HG03457 (cell line): ENCODE data around the gene TST.

ENCODE experiments used
- ATAC-seq: cut with Tn5 transposase; IDR thresholded peaks from one replicate; pipeline ENCODE4 v1.9.1; 2021; ENCODE audit warnings: moderate number of reproducible peaks; ENCODE audit not compliant: unreplicated experiment

TST gene

GRCh38 chr22:37032535-37033460 lies 13.6 kb upstream of the TST start:
- ATAC-seq, result no peak

DNA sequence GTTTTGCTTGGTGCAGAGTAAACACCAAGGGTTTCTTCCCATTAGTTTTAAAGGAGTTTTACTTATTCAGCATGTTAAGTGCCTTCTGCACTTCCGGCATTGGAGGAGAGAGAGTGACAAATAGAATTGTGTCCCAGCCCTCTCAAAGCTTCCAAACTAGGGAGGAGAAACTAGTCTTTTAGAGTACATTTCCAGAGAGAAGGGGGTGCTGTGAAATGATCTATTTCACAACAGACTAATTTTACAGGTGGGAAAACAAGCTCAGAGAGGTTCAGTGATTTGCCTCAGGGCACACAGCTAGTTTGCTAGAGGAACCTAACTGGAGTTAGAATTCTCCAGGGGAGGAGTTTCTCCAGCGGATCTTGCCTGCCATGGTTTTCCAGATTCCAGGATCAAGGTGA lies 12.9 kb upstream of the TST start:
- no peak for ATAC-seq

- ATAC-seq, result no peak
These were observed 11.5 kb upstream of the TST start for GRCh38 chr22:37030560-37031281.

- no peak for ATAC-seq
These were observed 9.7 kb upstream of the TST start for GRCh38 chr22:37028692-37029674.

DNA sequence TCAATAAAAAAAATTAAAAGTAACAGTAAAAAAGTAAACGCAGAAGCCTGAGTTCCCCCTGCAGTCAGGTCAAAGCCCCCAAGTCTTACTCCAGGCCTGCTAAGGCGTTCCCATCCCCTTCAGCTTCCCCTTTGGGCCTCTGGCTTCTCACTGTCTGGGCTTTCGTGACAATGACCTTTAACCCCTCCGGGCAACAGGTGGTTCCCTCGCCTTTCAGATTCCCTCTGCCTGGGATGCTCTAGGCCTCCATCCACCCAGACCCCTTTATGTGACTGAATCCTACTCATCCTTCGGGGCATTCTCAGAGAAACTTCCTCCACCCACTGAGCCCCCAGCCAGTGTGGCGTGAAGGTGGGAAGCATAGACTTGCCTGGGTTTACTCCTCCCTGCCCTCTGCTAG lies 8.3 kb upstream of the TST start:
- ATAC-seq, result no peak

- no peak for ATAC-seq
These were observed 7.1 kb upstream of the TST start for GRCh38 chr22:37026325-37026724.

DNA sequence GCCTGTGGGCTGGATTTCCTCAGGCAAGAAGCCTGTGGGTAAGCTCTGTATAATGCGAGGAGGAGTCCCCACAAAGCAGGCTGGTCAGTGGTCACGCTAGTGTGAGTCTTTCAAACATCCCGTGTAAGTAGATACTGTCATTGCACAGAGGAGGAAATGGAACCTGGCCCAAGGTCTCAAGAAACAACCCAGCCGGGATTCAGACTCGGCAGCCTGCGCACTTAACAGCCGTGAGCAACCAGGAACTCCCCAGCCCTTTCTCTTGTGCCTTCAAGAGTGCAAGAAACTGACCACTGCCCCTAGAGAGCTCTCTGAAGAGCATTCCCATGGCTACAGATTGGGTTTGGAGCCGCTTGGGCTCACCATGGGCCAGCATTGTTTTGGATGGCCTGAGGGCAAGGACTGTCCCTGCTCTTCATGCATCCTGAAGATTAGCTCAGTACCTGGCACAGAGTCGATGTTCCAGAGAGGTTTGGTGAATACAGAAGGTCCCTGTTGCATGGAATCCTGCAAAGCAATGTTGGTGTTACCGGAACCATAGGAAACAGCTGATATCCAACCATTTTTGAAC lies 6.3 kb upstream of the TST start:
- no peak for ATAC-seq

GRCh38 chr22:37024339-37025157 lies 5.3 kb upstream of the TST start:
- ATAC-seq, result no peak

DNA sequence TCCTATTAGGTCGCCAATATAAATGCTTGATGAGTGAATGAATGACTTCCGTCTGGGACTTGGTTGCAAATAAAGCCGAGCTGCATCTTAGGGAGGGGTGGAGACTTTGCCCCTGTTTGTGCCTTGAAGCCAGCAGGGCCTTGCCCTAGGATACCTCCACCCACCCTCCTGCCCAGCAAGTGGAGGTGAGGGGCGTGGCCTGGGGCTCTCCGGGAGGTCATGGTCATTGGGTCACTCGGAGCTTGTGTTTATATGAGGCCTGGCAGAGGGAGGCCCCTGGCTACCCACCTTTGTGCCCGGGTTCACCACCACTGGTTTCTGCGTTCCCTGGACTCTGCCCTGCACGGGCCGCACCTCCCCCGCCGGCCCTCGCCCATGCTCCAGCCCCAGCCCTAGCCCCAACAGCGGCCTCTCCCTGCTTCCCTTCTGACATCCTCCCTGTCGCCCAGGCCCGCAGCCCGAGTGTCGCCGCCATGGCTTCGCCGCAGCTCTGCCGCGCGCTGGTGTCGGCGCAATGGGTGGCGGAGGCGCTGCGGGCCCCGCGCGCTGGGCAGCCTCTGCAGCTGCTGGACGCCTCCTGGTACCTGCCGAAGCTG lies 4.6 kb upstream of the TST start:
- no peak for ATAC-seq

- ATAC-seq, result no peak
These were observed 3.5 kb upstream of the TST start for GRCh38 chr22:37022483-37023337.

DNA sequence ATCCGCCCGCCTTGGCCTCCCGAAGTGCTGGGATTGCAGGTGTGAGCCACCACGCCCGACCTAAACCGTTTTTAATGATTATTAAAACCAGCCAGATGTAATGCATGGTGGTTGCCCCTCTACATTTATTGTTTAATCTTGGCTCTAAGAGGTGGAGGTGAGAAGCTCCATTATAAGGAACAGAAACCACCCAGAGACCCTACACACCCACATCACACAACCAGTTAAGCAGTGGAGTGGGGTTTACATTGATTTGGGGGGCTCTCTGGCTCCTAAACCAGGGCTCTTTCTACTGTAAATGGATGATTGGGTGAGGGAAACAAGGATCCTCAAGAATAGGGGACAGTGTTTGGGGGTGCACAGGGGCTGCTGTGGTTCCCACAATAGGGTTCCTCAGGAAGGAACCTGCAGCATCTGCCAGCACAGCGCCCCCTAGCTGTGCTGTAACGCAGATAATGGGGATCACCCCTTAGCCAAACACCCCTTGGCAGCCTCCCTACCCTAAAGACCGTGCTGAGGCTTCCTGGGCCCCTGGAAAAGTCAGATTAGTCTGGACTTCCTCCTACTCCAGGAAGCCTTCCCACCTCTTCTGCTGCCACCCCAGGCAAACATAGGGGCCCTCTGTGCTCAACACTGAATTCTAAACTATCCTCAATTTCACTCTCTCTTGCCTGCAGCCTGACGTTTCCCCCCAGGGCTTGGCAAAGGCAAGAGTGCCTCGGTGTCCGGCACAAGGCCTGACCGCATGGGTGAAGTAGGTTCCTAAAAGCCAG lies 2.6 kb upstream of the TST start:
- ATAC-seq, result no peak

DNA sequence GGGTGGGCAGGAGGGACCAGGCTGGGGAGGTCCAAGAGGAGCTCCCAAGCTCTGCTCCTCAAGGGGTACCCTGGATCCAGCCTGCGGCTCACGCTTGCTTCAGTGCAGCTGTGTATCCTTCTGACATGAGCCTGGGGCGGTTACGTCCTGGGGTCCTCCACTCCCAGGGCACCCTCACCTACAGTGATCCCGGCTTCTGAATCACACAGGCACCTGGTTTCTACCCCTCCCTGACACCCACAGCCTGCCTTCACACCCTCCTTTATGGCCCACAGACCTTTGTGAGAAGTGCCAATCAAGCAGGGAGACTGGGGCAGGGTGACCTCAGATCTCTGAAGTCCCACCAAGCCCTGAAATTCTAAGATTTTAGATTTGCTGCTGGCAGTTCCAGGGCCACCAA lies 1.8 kb upstream of the TST start:
- ATAC-seq, result no peak

- ATAC-seq, result no peak
These were observed 889 bp upstream of the TST start for GRCh38 chr22:37020192-37020479.

DNA sequence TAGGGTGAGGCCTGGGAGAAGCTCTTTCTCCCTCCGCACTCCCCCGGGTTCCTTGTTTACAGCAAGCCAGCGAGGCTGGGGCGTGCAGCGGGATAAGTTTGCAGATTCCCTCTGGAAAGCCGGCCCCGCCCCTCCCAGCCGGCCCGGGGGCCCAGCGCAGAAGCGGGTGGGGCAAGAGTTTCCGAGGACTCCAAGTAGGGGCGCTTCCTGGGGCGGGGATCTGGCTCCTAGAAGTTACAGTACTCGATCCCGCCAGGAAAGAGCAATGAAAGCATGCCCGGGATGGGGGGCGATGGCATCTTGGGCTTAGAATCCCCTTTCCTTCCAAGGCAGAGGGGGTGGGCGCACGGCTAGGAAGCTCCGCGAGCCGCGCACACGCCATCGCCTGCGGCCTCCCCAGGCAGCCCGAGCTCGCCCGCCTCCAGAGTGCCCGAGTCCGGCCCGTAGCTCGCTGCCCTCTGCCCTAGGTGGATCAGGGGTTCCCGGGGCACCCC lies 385 bp downstream of the TST start:
- no peak for ATAC-seq

DNA sequence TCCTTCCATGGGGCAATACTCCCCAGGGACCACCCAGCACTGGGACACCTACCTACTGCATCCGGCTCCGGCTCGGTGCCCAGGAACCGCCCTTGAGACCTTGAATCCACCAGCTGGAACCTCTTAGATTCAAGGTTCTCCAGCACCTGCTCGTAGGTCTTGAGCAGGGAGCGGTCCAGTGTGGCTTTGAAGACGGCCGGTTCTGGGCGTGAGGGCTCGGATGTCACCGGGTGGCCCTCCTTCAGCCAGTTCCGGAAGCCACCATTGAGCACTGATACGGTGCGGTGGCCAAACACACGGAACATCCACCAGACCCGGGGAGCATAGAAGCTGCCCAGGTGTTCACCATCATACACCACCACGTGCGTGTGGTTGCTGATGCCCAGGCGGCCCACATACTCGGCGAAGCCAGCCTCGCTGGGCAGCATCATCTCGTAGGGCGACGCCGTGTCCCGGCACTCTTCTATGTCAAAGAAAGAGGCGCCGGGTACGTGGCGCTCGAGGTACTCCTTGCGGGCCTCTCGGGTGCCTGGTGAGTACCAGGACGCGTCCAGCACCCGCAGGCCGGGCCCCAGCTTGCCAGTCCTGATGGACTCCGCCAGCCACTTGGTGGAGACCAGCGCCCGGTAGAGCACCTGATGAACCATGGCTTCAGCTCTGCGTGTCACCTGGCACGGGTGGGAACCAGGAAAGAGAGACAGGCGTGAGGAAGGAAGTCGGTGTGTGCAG lies 997 bp downstream of the TST start:
- ATAC-seq, result no peak

- ATAC-seq, result no peak
These were observed 1.9 kb downstream of the TST start for GRCh38 chr22:37017356-37017755.
